Glomerular visceral epithelial cell (primary cell): ENCODE measurements around the gene DTX4.

ENCODE experiments used
- DNase-seq: peaks from one replicate; pipeline ENCODE4 v3.0.0-alpha.2; 2016; ENCODE audit errors: extremely low spot score

The DTX4 gene

DNA sequence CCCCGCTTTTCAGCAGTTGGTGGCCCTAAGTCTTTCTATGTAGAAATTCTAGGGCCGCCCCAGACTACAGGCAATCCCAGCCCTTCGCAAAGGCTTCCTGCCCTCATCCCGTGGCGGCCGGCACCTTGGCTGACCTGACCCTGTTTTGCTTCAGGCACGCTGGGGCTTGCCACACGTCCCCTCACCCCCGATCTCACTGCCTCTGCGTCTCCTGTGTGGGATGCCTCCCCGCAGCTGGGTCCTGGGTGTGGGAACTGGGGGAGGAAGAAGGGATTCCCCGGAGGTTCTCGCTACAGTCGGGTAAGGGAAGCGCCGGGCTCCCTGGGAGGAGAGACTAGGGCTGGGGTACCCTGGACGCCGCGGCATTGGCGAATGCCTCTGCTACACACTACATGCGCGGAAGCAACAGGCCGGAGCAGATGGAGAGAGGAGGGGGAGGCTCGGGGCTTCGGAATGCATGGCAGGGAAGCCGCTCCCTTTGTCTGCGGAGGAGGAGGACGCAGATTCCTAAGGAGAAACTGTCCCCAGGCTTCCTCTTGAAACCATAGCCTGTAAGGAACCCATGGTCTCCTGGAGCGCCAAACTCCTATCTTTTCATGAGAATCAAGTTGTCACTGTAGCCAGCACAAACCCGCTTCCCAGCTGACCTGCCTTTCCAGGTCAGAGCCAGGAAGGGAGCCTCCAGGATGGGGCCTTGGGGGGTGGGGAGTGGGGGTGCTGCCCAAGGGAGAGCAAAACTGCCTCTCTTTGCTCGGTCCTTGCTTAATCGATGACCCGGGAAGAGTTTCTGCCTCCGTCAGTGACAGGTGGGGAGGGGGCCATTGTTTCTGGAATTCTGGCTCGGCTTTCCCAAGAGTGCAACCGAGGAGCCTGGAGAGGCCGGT lies 1.4 kb downstream of the DTX4 start:
- DNase-seq = no peak

GRCh38 chr11:59173964-59174663 lies 2.2 kb downstream of the DTX4 start:
- DNase-seq = peak; percentile 19

GRCh38 chr11:59174664-59175033 lies 2.7 kb downstream of the DTX4 start:
- DNase-seq = peak; percentile 30

- no peak for DNase-seq
Measured at GRCh38 chr11:59175091-59175501, 3.2 kb downstream of the DTX4 start.

DNA sequence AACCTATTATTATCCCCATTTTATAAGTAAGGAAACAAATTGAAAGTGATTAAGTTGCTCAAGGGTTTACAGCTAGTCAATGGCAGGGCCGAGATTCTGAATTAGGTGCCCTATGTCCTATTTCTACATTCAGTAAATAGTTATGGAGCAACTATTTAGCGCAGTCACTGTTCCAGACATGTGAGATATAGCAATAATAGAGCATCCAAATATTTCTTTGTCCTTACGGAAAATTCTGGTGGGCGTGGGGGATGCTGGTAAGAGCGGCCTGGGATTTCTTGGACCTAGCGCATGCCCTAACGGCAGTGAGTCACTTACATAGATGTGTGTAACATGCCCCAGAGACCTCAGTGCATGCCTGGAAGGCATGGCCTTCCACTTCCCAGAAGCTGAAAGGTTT lies 4.4 kb downstream of the DTX4 start:
- no peak for DNase-seq

DNA sequence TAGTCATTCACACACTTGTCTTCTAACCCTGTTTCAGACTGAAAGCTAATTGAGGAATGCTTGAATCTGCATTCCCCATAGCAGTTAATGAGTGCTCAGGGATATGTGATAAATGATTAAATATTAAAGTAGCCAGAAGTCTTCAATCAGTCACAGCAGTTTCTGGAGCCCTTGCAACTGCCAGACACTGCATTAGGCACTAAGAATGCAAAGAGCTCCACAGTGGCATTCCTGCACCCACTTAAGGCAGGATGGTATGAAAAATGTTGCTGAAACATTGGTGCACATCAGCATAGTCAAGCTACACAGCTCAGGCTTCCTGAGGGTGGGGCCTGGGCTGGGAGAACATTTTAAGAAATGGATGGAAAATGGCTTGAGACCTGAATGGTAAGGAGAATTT lies 6.5 kb downstream of the DTX4 start:
- no peak for DNase-seq

GRCh38 chr11:59179121-59179520 lies 7.2 kb downstream of the DTX4 start:
- DNase-seq = no peak

DNA sequence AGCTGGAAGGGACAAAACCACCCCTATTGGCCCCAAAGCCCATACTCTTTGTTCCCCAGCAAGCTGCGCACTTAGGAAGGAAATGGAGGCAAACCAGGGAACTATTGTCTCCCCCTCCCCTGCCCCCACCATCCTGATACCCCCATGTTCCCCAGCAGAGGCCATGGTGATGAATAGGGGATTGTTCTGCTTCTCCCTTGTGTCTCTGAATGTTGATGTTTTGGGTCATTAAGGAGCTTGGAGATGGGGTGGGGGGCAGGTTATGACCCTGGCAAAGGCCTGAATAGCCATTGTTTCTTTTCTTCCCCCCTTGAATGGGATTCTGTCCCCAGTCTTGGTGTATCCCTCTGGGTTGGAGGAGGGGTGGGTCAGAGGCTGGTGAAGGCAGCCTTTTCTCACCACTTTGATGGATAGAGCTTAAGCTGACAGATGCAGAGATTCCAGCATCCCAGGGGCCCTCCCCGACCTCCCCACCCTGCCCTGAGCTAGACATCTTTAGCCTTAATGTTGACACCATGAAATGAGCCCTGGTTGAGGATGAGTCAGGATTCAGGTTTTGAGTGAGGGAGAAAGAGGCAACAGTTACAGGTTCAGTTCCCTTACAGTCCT lies 8.3 kb downstream of the DTX4 start:
- DNase-seq = no peak

DNA sequence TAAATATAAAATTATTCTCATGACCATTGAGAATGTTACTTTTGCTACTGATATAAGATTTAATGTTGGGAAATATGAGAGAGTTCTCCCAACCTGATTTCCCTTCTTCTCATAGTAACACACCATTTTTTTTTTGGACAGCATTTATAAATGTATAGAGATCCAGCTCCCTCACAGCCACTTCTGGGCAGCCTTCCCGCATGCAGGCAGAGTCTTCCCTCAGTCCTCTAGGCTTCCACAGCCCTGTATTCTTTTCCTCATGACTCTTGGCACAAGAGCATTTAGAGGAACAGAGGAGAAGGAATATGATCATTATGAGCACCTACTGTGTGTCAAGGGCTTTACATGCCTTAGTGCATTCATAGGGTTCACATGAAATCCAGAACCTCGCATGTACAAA lies 9.0 kb downstream of the DTX4 start:
- DNase-seq = no peak

- DNase-seq = no peak
Measured at GRCh38 chr11:59181746-59182456, 10.0 kb downstream of the DTX4 start.

DNA sequence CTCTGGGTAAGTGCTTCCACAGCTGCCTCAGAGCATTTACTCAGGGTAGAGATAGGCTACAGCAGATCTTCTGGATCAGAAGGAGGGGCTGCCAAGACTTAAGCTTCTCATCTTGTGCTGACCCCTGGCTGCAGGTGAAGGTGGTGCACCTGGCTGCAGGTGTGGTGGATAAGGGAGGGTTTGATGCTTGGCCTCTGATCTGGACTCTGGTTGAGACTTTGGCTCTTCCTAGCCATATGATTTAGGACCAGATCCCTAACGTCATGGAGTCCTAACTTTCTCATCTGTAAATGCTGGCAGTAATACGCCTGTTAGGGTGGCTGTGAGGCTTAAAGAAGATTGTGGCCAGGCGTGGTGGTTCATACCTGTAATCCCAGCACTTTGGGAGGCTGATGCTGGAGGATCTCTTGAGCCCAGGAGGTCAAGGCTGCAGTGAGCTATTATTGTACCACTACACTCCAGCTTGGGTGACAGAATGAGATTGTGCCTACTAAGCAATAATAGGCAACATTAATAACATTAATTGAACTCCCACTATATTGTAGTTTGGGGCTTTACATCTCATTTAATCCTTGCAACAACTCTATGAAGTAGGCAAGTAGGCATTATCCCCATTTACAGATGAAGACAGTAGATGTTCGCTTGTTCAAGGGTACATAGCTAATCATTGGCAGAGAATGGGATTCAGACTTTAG lies 10.7 kb downstream of the DTX4 start:
- no peak for DNase-seq

DNA sequence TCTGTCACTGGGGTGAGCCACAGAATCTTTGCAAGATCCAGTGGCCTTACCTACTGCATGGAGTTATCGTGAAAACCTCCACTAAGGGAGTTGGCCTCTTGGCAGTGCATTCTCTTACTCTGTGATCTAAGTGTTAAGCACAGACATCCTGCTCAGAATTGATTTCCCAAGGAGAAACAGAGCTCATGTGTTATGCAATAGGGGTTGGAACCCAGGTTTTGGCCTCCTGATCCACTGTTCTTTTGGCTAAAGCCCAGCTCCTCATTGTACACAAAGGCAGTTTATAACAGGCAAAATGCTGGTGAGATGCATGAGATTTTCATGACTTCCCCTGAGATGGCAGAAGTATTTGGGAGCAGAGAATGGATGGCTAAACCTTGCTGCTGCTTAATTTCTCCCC lies 11.8 kb downstream of the DTX4 start:
- DNase-seq = no peak

DNA sequence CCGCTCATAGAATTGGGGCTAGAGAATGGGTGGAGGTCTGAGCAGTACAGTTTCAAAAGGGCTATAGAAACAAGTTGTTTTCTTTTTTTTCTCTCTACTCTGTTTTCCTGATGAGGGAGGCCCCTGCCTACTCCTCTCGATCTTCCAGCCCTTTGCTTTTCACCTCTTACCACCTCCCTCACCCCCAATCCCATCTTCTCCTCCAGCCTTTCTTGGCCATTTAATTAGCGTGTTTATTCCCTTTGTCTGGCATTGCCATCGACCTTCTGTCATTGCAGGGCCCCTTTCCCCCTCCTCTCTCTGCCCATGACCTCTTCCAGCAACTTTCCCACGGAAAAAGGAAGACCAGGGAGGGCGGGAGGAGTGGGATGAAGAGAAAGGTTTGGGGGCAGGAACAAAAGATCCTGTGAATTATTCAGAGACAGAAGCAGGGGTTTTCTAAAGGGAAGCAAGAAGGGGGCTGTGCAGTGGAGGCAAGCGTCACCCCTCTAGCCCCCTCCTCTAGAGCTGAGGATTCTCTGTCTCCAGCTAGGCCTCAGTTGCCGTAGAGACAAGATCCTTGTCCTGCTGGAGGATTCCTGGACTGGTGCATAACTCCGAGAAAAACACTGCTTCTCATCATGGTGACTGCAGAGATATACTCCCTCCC lies 12.9 kb downstream of the DTX4 start:
- no peak for DNase-seq

DNA sequence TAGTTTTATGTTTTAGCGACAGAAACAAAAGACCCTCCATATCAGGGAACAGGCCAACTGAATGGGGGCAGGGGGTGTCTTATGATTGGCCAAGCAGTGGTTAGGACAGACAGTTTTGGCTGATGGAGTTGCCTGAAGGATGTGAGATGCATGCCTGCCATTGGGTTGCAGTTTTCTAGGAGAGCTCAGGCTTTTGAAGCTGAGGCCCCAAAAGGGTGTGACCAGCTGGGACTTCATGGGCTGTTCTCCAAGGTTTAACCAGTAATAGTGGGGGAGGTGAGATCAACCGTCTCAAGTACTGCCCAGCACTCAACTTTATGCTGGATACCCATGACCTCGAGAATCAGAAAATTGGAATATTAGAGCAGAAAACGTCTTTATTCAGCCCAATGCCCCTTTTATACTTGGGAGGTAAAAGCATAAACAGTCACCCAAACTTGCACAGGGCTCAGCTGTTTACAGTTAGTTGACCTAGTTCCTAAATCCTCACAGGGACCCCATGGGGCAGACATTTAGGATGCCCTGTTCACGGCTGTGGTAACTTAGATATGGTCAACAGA lies 13.5 kb downstream of the DTX4 start:
- DNase-seq = no peak

DNA sequence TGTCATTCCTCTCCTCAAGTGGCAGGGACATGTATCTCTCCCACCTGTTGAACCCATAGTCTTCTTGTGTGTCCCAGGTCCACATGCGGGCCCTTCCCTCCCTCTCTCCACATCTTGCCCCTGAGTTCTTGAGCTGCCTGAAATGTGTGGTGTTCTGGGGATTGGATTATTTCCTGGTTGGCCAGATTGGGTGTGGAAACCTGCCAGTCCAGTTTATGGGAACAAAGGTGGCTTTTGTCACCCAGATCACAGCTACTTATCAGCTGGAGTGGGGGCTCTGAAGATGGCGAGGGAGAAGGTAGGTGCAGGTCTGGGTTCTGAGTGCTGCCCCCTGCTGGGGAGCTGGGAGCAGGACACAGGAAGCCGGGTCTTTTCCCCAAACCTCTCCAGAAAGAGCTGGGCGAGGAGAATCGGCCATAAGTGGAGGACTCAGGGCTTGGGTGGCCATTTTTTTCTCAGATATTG lies 14.2 kb downstream of the DTX4 start:
- DNase-seq = peak; percentile 11

GRCh38 chr11:59187035-59187434 lies 15.1 kb downstream of the DTX4 start:
- no peak for DNase-seq

DNA sequence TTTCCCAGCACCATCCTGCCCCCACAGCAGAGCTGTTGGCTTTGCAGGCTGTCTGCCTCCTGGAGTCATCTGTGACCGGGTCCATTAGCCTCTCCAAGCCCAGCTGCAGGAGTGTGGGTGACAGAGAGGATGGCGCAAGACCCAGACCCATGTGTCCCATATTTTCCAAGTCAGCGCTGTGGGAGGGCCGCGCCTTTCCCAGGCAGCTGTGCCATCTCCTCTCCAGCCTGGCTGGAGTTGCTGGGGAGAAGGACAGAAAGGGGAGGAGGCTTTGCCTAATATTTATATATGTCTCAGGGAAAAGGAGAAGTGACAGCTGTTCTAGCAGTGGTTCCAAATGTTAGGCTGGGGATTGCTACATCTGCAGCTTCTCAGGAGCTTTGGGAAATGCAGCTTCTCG lies 15.7 kb downstream of the DTX4 start:
- DNase-seq = no peak

DNA sequence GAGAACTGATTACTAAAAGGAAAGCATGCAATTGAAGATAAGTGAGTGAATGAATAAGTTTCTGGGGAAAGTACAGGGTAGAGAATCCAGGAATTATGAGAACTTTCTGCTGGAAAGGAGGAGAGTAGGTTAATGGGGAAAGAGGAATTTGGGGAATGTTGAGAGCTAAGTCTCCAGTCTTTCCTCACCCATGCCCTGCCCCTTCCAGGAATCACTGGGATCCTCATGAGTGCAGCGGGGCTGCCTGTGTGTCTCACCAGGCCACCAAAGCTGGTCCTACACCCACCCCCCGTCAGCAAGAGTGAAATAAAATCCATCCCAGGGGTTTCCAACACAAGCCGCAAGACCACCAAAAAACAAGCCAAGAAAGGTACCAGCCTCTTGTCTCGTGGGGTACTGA lies 17.0 kb downstream of the DTX4 start:
- no peak for DNase-seq

- no peak for DNase-seq
Measured at GRCh38 chr11:59189986-59190385, 18.1 kb downstream of the DTX4 start.

- no peak for DNase-seq
Measured at GRCh38 chr11:59191095-59191494, 19.2 kb downstream of the DTX4 start.

DNA sequence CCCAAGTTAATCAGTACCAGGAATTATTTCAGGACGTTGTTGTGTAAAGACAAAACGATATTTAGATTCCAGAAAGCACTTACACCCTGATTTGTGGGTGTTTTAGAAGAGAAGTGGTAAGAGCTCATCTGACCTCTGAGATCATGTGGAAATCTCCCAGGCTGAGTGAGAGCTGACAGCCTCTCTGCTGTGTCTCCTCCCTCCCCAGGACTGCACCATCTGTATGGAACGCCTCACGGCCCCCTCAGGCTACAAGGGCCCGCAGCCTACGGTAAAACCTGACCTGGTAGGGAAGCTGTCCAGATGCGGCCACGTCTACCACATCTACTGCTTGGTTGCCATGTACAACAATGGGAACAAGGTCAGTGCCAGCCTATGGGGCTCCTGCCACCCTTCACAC lies 20.0 kb downstream of the DTX4 start:
- DNase-seq = no peak
